A549 (cell line): ENCODE results near the gene HOXA13. TPM values are rescaled to one million over a fixed set of nuclear protein-coding genes. Genes with fewer than 3 reads are reported as not detected.

Experiments used
- ATAC-seq, 2 experiments: fragments of 200-7000 bp in 1 of 2; fragments of >200 bp in 1 of 2; cut with Nextera tagmentation in 1 of 2; cut with Tn5 transposase in 1 of 2; 3 replicates each; pipeline versions ENCODE4 v1.8.0 to v1.9.1; 2018 to 2020; ENCODE audit warnings: mild to moderate bottlenecking in 1 of 2, moderate library complexity in 1 of 2
- CTCF ChIA-PET: fragments of 300-600 bp; sonication (Branson Sonifier 250); formaldehyde crosslinking; extraction: SDS; loops from one replicate; lab custom pipeline; 2021; ENCODE audit warnings: antibody characterized with exemption, inconsistent platforms; lab: Yijun Ruan, JAX
- POLR2A ChIA-PET: fragments of 350-600 bp; formaldehyde crosslinking; extraction: SDS; loops from one replicate; lab custom pipeline; 2021; ENCODE audit warnings: antibody characterized with exemption, inconsistent platforms; lab: Yijun Ruan, JAX
- DNase-seq, 2 experiments: peaks; one replicate each; pipeline versions ENCODE4 v3.0.0 to v3.0.0-alpha.2; 2011 to 2016; ENCODE audit warnings: low read depth in 1 of 2, low spot score in 1 of 2
- FAIRE-seq: peaks from 2 replicates; lab custom pipeline; 2011; peaks lifted over from hg19 to GRCh38; lab: Jason Lieb, UNC
- H3K27ac ChIP-seq, 2 experiments: fragments of >200 bp; sonication (Bioruptor Twin); formaldehyde crosslinking; 3 replicates each; pipeline ENCODE4 v1.5.1; 2016 to 2017
- H3K4me1 ChIP-seq: fragments of >200 bp; sonication (Bioruptor Twin); formaldehyde crosslinking; 3 replicates; pipeline ENCODE4 v1.6.1; 2016
- H3K4me2 ChIP-seq: fragments of >200 bp; sonication (Bioruptor Twin); formaldehyde crosslinking; 3 replicates; pipeline ENCODE4 v1.6.1; 2016
- H3K4me3 ChIP-seq: fragments of >200 bp; sonication (Bioruptor Twin); formaldehyde crosslinking; 3 replicates; pipeline ENCODE4 v1.5.1; 2016
- H3K9me3 ChIP-seq: fragments of >200 bp; sonication (Bioruptor Twin); formaldehyde crosslinking; 3 replicates; pipeline ENCODE4 v1.6.1; 2016
- E2F6 ChIP-seq: IDR thresholded peaks from 2 replicates; pipeline ENCODE4 v1.6.1; 2012; ENCODE audit warnings: low read depth, borderline replicate concordance
- EHMT2 ChIP-seq: fragments of 200-600 bp; sonication (generic); IDR thresholded peaks from 2 replicates; pipeline ENCODE4 v1.6.1; 2016; ENCODE audit warnings: antibody characterized with exemption, low read depth, mild to moderate bottlenecking, moderate library complexity
- ELK1 ChIP-seq: fragments of 150-350 bp; IDR thresholded peaks from 2 replicates; pipeline ENCODE4 v1.6.1; 2014; ENCODE audit warnings: low read depth, mild to moderate bottlenecking, low read length
- ESRRA ChIP-seq: fragments of 150-350 bp; IDR thresholded peaks from 2 replicates; pipeline ENCODE4 v1.6.1; 2014; ENCODE audit warnings: mild to moderate bottlenecking, low read length, borderline replicate concordance
- FOSB ChIP-seq: fragments of 250-450 bp; sonication (Bioruptor Pico); IDR thresholded peaks from 2 replicates; pipeline ENCODE4 v1.5.0; 2020; ENCODE audit warnings: mild to moderate bottlenecking, moderate library complexity
- FOSL2 ChIP-seq, 2 experiments: fragments of 450-650 bp in 1 of 2; fragments of >200 bp in 1 of 2; sonication (Bioruptor Twin) in 1 of 2; formaldehyde crosslinking; IDR thresholded peaks; 2 replicates each; pipeline versions ENCODE4 v1.5.0 to v1.6.1; 2016 to 2020; ENCODE audit warnings: mild to moderate bottlenecking in 1 of 2, moderate library complexity in 1 of 2
- KDM1A ChIP-seq: fragments of 200-600 bp; sonication (generic); IDR thresholded peaks from 2 replicates; pipeline ENCODE4 v1.6.1; 2016; ENCODE audit warnings: low read depth, mild to moderate bottlenecking
- MAX ChIP-seq: IDR thresholded peaks from 2 replicates; pipeline ENCODE4 v1.6.1; 2012
- NPAS2 ChIP-seq: fragments of 250-450 bp; sonication (Bioruptor Pico); IDR thresholded peaks from 2 replicates; pipeline ENCODE4 v1.8.0; 2022; ENCODE audit warnings: mild to moderate bottlenecking, moderate library complexity, borderline replicate concordance
- POLR2A ChIP-seq: IDR thresholded peaks from 2 replicates; pipeline ENCODE4 v1.6.1; 2012; ENCODE audit warnings: mild to moderate bottlenecking, low read length
- POLR2AphosphoS2 ChIP-seq: conservative IDR thresholded peaks from 2 replicates; pipeline ENCODE4 v1.6.1; 2012; ENCODE audit warnings: low read length, improper control_type of control experiment, inconsistent platforms
- RAD21 ChIP-seq, 2 experiments: fragments of >200 bp in 1 of 2; sonication (Bioruptor Twin) in 1 of 2; formaldehyde crosslinking in 1 of 2; IDR thresholded peaks in 1 of 2; conservative IDR thresholded peaks in 1 of 2; 2 replicates in 1 of 2; 3 replicates in 1 of 2; pipeline ENCODE4 v1.6.1; 2012 to 2018; ENCODE audit warnings: inconsistent platforms in 1 of 2
- RARB ChIP-seq: fragments of 250-450 bp; sonication (Bioruptor Pico); IDR thresholded peaks from 2 replicates; pipeline ENCODE4 v1.8.0; 2021; ENCODE audit warnings: mild to moderate bottlenecking, moderate library complexity
- RCOR1 ChIP-seq: fragments of 150-350 bp; IDR thresholded peaks from 2 replicates; pipeline ENCODE4 v1.6.1; 2014; ENCODE audit warnings: antibody characterized with exemption, low read length, low read depth
- RFX5 ChIP-seq: fragments of 450-650 bp; IDR thresholded peaks from 2 replicates; pipeline ENCODE4 v1.7.1; 2014; ENCODE audit warnings: antibody characterized with exemption, mild to moderate bottlenecking, moderate library complexity
- TFCP2L1 ChIP-seq: fragments of 250-450 bp; sonication (Bioruptor Pico); IDR thresholded peaks from 2 replicates; pipeline ENCODE4 v1.5.0; 2021; ENCODE audit warnings: mild to moderate bottlenecking
- USF2 ChIP-seq: fragments of 450-650 bp; IDR thresholded peaks from 2 replicates; pipeline ENCODE4 v1.6.1; 2014; ENCODE audit warnings: antibody characterized with exemption
- whole genome bisulfite sequencing: methylation state at CpG from one replicate; pipeline ENCODE4 v1.1.6; 2017; ENCODE audit errors: missing lambda C conversion rate; 5-methylcytosine and 5-hydroxymethylcytosine counted together
- polyA plus RNA-seq, 4 experiments: library from polyadenylated mRNA; depleted of rRNA in 3 of 4; stranded (reverse); fragments of >200 nt; fragmentation: RNase III in 1 of 4; extraction: RNeasy Plus Mini Kit Qiagen cat#74134 plus additional on column Dnase treatment in 1 of 4; gene quantifications; 2 replicates in 3 of 4; 3 replicates in 1 of 4; pipeline ENCODE4 v1.2.3, GENCODE V29; 2011 to 2017
- TF ChIP-seq, protein P1 (sequence below): IDR thresholded peaks from 2 replicates; pipeline ENCODE4 v1.6.1; 2012
- TF ChIP-seq, protein P2 (sequence below): fragments of 250-450 bp; sonication (Bioruptor Pico); IDR thresholded peaks from 2 replicates; pipeline ENCODE4 v1.5.0; 2021; ENCODE audit warnings: mild to moderate bottlenecking, moderate library complexity, borderline replicate concordance

The HOXA13 gene
- polyA plus RNA-seq, 2 of the 4 experiments (the other 2 are of a cell fraction), result 2.2 to 2.7 TPM

DNA sequence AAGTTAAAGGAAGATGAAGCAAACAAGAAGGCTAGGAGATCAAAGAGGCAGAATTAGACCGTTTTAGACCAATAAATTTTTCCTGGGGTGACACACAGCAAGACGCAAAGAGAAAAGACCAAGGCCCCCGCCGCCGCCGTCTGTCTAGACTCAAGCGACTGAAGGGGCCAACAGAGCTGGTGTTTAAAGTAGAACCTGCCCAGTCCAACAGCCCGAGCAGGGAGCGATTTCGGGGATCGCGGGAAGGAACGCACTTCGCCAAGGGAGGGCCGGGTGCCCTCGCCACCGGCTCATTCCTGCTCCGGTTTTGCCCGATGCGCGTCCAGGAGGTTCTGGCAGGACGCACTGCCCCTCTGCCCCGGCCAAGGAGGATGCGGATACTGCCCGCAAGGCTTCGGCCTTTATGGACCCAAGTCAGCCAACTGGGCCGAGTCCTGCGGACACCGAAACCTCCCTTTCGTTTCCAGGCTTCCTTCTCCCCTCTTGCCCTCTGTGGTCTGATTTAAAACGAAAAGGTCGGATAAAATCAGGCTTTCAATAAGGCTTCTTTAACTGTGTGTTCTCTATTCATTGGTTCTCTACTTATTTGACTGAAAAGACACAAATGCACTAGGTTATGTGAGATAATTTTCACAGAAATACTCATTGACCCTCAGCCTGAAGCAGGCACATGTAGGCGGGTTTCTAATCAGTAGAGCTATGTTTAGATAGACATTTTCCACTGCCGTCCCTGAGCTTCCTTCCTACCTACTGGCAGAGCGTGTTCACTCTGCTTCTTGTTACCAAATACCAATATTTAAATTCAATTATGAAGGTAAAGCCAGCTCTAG, 41.2 kb downstream of the HOXA13 start:
- FAIRE-seq, result no peak
- no peak overlapping the region for H3K4me2 ChIP-seq
- CTCF ChIA-PET, result interaction anchor here (0.5 to 3.5 kb wide), 9 partner anchors 9 to 789 kb away, joined by 3 to 32 read pairs (median 4); partner anchors contain the start of genes HOXA5 and HOXA6
- TF ChIP-seq ELK1 (no peak), MAX (no peak), RAD21 (conservative IDR thresholded peaks at IDR 0.05 in 1 of 2, IDR thresholded peaks at IDR 0.05 in 1 of 2) (no peak)
- TF ChIP-seq, all 56 proteins: peak for 0
- ATAC-seq, result no peak
- 94% methylated on average over 35 of the region's 35 CpGs for WGBS
- Histone ChIP-seq H3K9me3 (no peaks in the 10 kb centered on the region), H3K4me3 (no peak overlapping the region), H3K4me1 (0 out of 3 replicates have a peak, but pooled peaks cover 3% of the 10 kb centered on the region), H3K27ac (no peak overlapping the region)
- POLR2A ChIA-PET, result interaction anchor here (1.0 kb wide), 1 partner anchor 44 kb away, joined by 3 read pairs; no protein-coding TSS in a partner anchor
- DNase-seq, result no peak

DNA sequence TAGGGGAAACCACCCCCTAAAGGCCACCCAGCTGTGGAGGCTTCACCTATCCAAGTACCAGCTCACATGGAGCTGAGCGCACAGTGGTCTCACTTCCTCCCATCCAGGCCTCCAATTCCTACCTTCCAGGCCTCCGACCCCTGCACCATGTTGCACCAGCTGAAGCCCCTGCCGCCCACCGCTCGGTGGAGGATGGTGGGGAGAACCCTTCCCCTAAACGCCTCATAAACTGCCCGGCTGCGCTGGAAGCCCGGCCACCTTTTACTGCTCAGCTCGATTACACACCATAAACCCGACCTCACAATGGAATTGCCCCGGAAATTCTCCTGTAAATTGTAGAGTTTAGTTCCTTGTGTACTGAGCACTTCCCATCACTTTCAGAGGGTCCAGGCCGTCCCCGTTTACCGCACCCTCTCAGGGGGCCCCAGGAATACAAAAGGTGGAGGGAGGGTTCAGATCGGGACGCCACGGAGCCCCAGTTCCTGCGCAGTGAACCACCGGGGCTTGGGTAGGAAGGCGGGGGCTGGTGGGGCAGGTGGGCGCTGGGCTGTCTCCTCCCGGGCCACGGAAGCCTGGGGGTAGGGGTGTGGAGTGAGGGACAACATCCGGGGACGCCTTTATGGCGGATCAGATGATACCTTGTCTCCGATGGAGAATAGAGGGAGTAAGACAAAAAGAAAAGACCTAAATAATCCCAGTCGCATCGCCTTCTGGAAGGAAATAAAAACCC, 42.0 kb downstream of the HOXA13 start:
- 0 out of 3 replicates have a peak, but pooled peaks cover 3% of the 10 kb centered on the region for H3K4me1 ChIP-seq
- WGBS, result 96% methylated on average over 23 of the region's 30 CpGs
- no peak for FAIRE-seq

More for the DNA sequence above, 42.0 kb downstream of the HOXA13 start:
- H3K4me3 ChIP-seq, result no peak overlapping the region
- DNase-seq (no peak), ATAC-seq (no peak)
- POLR2A ChIA-PET, result interaction anchor here (1.2 kb wide), 1 partner anchor 14 kb away, joined by 7 read pairs; the partner anchor contains the start of gene HOXA5
- H3K4me2 ChIP-seq, result no peak overlapping the region
- H3K27ac ChIP-seq, result no peak overlapping the region
- no peaks in the 10 kb centered on the region for H3K9me3 ChIP-seq
- CTCF ChIA-PET, result interaction anchor here (0.8 to 3.5 kb wide), 7 partner anchors 8 to 792 kb away, joined by 3 to 32 read pairs (median 9); partner anchors contain the start of genes HOXA5 and HOXA6
- no peak for TF ChIP-seq ESRRA
- TF ChIP-seq, protein P1, sequence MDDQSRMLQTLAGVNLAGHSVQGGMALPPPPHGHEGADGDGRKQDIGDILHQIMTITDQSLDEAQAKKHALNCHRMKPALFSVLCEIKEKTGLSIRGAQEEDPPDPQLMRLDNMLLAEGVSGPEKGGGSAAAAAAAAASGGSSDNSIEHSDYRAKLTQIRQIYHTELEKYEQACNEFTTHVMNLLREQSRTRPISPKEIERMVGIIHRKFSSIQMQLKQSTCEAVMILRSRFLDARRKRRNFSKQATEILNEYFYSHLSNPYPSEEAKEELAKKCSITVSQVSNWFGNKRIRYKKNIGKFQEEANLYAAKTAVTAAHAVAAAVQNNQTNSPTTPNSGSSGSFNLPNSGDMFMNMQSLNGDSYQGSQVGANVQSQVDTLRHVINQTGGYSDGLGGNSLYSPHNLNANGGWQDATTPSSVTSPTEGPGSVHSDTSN, result no peak
- no peak for TF ChIP-seq RCOR1
- no peak for TF ChIP-seq USF2
- no peak for TF ChIP-seq FOSB (CRISPR knock-in tag)
- TF ChIP-seq RFX5, result no peak
- no peak for TF ChIP-seq RARB (CRISPR knock-in tag)
- TF ChIP-seq POLR2A, result no peak
- no peak for TF ChIP-seq E2F6
- no peak for TF ChIP-seq RAD21 (conservative IDR thresholded peaks at IDR 0.05 in 1 of 2, IDR thresholded peaks at IDR 0.05 in 1 of 2)
- TF ChIP-seq, protein P2, sequence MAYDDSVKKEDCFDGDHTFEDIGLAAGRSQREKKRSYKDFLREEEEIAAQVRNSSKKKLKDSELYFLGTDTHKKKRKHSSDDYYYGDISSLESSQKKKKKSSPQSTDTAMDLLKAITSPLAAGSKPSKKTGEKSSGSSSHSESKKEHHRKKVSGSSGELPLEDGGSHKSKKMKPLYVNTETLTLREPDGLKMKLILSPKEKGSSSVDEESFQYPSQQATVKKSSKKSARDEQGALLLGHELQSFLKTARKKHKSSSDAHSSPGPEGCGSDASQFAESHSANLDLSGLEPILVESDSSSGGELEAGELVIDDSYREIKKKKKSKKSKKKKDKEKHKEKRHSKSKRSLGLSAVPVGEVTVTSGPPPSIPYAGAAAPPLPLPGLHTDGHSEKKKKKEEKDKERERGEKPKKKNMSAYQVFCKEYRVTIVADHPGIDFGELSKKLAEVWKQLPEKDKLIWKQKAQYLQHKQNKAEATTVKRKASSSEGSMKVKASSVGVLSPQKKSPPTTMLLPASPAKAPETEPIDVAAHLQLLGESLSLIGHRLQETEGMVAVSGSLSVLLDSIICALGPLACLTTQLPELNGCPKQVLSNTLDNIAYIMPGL (CRISPR knock-in tag), result no peak
- no peak for TF ChIP-seq NPAS2
- TF ChIP-seq ELK1, result no peak
- TF ChIP-seq TFCP2L1 (CRISPR knock-in tag), result no peak
- no peak for TF ChIP-seq EHMT2
- no peak for TF ChIP-seq KDM1A
- TF ChIP-seq FOSL2 (IDR thresholded peaks at IDR 0.05), result no peak
- no peak for TF ChIP-seq FOSL2 (CRISPR knock-in tag; IDR thresholded peaks at IDR 0.05)
- no peak for TF ChIP-seq POLR2AphosphoS2
